ENCODE measurements around the gene RNF31.
A peak's percentile ranks its signal among the peaks of the same experiment; 100 is the strongest.

The RNF31 gene

DNA sequence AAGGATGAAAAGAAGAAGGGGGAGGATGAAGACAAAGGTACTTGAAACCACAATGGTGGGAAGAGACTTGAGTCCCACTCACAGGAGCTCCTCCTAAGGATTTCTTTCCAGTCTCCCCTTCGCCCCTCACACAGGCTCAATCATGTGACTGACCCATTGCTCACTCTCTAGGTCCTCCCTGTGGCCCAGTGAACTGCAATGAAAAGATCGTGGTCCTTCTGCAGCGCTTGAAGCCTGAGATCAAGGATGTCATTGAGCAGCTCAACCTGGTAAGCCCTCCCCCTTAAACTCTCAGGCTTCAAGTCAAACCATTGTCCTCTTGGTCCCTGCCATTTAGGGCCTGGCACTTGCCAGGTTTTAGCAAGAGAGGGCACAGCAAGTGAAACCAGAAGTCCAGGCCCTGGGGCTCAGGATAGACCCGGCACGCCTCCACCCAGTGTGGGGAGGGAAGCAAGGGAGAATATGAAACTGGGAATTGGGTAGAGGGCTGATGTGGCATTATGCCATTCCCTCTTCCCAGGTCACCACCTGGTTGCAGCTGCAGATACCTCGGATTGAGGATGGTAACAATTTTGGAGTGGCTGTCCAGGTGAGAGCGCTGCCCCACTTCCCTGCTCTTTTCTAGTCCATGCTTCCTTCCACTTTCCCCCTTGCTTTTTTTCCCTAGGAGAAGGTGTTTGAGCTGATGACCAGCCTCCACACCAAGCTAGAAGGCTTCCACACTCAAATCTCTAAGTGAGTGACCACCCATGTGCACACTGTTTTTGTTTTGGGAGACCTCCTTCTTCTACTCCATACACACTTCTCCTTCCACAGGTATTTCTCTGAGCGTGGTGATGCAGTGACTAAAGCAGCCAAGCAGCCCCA, 9.5 kb upstream of the RNF31 start:
- no peak for DNase-seq (ENCODE audit: low read depth)

- DNase-seq (ENCODE audit: low read depth) = no peak
Measured at GRCh38 chr14:24138396-24139271, 8.7 kb upstream of the RNF31 start.

DNA sequence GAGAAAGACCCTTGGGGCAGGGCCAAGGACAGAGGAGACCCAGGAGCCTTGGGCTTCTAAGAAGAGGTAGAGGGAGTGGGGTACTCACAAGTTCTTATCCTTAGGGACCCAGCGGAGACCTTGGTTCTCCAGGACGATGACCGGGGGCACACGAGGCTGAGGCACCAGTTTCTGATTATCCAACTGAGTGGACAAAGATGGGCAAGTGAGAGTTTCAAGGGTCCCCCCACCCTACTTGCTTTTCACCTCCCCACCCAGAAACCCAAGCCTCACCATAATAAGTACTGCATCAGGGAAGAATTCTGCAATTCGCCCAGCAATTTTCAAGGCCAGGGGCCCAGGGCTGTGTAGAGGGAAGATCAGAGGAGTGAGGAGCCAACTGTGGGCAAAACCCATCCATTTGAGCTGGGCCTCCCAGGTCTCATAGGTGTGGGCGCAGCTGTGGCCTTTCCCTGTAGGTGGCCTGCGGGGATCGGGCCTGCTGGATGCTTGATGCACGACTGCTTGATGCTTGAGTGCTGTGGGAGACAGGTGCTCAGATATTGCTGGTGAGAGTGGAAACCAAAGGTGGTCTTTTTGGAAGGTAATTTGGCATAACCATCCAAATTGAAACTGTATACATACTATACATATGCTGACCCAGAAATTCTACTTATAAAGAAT, 7.9 kb upstream of the RNF31 start:
- DNase-seq (ENCODE audit: low read depth) = no peak

GRCh38 chr14:24141097-24141880, 6.0 kb upstream of the RNF31 start, which contains the start of gene EMC9:
EMC9 (minus strand) TSS chr14:24141591; CDS start chr14:24141304, 287 bp downstream.
- DNase-seq (ENCODE audit: low read depth) = peak; percentile 99

DNA sequence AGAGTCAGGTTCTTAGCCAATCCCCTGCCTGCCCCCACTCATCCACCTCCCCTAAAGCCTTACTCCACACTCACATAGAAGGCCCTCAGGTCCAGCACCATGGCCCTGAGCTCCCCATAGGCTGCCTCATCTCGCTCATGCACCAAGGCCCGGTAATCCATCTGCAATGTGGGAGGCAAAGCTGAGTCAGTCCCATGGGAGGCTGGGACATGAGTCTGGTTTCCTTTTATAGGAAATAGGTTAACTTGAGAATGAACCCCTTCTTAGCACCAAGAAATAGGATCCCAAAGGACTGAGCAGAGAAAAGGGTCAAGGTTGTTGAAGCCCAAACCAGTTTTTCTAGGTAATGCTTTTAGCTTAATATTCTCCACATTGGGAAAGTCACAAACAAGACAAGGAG, 3.8 kb upstream of the RNF31 start:
- no peak for DNase-seq (ENCODE audit: low read depth)

- DNase-seq (ENCODE audit: low read depth) = no peak
Measured at GRCh38 chr14:24144451-24144850, 2.8 kb upstream of the RNF31 start.

GRCh38 chr14:24145219-24145618, 2.1 kb upstream of the RNF31 start:
- DNase-seq (ENCODE audit: low read depth) = no peak

GRCh38 chr14:24145690-24146452, 1.4 kb upstream of the RNF31 start:
- DNase-seq (ENCODE audit: low read depth) = no peak

GRCh38 chr14:24146453-24146977, 783 bp upstream of the RNF31 start, which contains the start of gene PSME2:
PSME2 (minus strand) TSS chr14:24146610; CDS start chr14:24146581, 29 bp downstream.
- DNase-seq (ENCODE audit: low read depth) = peak; percentile 70

GRCh38 chr14:24147761-24148428, 597 bp downstream of the RNF31 start:
- DNase-seq (ENCODE audit: low read depth) = no peak

DNA sequence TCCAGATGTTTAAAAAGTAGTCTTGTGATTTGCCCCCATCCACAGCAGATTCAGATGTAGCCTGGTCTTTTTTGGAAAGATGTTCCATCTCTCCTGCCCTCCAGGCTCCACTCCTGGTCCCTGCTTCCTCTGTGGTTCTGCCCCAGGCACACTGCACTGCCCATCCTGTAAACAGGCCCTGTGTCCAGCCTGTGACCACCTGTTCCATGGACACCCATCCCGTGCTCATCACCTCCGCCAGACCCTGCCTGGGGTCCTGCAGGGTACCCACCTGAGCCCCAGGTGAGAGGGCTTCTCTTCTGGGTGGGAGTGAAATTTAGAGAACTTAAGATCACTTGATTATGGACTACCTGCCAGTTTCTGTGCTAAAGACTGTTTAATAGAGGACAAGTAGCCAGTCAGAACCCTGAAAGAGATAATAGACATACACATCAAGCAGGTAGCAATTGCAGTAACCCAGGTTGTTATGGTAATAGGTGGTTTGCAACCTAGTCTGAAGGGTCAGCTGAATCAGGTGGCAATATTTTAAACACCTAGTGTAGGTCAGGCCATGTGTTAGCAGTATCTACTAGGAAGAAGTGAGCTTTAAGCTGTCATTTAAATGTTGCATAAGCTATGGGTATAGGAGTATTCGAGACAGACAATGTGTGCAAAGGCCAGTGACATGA, 2.1 kb downstream of the RNF31 start:
- DNase-seq (ENCODE audit: low read depth) = no peak

DNA sequence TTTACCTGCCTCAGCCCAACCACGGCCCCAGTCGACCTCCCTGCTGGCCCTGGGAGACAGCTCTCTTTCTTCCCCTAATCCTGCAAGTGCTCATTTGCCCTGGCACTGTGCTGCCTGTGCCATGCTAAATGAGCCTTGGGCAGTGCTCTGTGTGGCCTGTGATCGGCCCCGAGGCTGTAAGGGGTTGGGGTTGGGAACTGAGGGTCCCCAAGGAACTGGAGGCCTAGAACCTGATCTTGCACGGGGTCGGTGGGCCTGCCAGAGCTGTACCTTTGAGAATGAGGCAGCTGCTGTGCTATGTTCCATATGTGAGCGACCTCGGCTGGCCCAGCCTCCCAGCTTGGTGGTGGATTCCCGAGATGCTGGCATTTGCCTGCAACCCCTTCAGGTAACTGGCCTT, 2.8 kb downstream of the RNF31 start:
- DNase-seq (ENCODE audit: low read depth) = no peak

DNA sequence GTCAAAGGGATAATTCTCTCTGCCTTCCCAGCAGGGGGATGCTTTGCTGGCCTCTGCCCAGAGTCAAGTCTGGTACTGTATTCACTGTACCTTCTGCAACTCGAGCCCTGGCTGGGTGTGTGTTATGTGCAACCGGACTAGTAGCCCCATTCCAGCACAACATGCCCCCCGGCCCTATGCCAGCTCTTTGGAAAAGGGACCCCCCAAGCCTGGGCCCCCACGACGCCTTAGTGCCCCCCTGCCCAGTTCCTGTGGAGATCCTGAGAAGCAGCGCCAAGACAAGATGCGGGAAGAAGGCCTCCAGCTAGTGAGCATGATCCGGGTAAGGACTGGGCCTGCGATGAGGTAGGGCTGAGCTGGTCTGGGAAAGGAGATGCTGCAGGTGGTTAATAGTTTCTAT, 3.3 kb downstream of the RNF31 start:
- DNase-seq (ENCODE audit: low read depth) = no peak

GRCh38 chr14:24150993-24151392, 3.7 kb downstream of the RNF31 start:
- no peak for DNase-seq (ENCODE audit: low read depth)

GRCh38 chr14:24151404-24152080, 4.2 kb downstream of the RNF31 start:
- no peak for DNase-seq (ENCODE audit: low read depth)

DNA sequence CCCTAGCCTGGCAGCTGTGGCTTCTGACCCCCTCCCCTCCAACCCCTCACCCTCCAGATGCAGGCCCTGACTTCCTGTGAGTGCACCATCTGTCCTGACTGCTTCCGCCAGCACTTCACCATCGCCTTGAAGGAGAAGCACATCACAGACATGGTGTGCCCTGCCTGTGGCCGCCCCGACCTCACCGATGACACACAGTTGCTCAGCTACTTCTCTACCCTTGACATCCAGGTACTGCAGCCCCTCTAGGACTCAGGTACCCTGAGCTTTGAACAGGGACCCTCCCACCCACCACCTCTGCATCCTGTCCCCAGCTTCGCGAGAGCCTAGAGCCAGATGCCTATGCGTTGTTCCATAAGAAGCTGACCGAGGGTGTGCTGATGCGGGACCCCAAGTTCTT, 7.8 kb downstream of the RNF31 start:
- no peak for DNase-seq (ENCODE audit: low read depth)

GRCh38 chr14:24156840-24157239, 9.5 kb downstream of the RNF31 start:
- DNase-seq (ENCODE audit: low read depth) = no peak

- DNase-seq (ENCODE audit: low read depth) = no peak
Measured at GRCh38 chr14:24157331-24157730, 10.0 kb downstream of the RNF31 start.
